GM18508 (cell line): Measurements from ENCODE around the gene DYNC1I1.

Experiments
- ATAC-seq: cut with Tn5 transposase; IDR thresholded peaks from one replicate; pipeline ENCODE4 v1.9.1; 2021; ENCODE audit warnings: moderate number of reproducible peaks; ENCODE audit not compliant: insufficient read depth, unreplicated experiment

Gene DYNC1I1

DNA sequence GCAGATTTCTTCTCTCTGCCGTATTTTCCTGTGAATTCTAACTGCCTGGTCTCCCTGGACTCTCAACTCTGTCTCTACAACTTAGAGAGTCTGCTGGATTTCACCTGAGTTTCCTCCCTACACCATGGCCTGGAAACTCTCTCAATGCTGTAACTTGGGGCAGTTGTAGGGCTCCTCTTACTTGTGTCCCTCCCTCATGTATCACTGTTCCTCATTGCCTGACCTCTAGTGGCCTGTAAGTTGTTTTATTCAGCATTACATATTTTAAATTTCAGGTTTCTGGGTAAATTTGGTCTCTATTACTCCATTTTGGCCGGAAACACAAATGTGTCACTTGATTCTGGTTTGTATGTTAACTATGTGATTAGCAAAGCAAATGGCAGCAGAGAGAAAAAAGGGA is 70.9 kb downstream of the DYNC1I1 start:
- ATAC-seq, result no peak

GRCh38 chr7:95845007-95845406 is 72.7 kb downstream of the DYNC1I1 start:
- ATAC-seq, result no peak

- no peak for ATAC-seq
Measured at GRCh38 chr7:95847061-95847460, 74.7 kb downstream of the DYNC1I1 start.

- ATAC-seq, result no peak
Measured at GRCh38 chr7:95859429-95859828, 87.1 kb downstream of the DYNC1I1 start.

- ATAC-seq, result no peak
Measured at GRCh38 chr7:95861041-95861440, 88.7 kb downstream of the DYNC1I1 start.

- no peak for ATAC-seq
Measured at GRCh38 chr7:95863623-95864022, 91.3 kb downstream of the DYNC1I1 start.

DNA sequence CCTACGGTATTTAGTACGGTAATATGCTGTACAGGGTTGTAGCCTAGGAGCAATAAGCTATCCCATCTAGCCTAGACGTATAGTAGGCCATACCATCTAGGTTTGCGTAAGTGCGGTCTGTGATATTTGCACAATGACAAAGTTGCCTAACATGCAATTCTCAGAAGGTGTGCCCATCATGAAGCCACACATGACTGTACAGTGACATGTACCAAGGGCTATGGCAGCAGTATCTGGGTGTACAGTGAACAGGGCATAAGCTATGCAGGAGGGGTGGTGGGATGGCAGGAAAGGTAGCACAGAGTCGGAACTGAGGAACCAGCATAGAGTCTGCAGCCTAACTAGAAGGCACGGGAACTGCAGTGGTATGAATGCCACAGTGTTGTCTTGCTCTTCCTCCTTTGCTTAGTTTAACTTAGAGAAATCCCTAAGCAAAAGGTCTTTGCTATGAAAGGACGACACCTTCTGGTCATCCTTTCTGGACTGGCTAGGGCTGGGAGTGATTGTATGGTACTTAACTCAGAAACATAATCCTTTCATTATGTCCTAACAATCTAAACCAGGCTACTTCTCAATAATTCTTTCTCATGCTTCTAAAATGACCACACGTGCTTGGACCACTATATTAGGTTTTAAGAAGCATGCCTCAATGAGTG is 93.5 kb downstream of the DYNC1I1 start:
- ATAC-seq, result no peak

GRCh38 chr7:95867309-95867708 is 95.0 kb downstream of the DYNC1I1 start:
- peak; percentile 89 for ATAC-seq

DNA sequence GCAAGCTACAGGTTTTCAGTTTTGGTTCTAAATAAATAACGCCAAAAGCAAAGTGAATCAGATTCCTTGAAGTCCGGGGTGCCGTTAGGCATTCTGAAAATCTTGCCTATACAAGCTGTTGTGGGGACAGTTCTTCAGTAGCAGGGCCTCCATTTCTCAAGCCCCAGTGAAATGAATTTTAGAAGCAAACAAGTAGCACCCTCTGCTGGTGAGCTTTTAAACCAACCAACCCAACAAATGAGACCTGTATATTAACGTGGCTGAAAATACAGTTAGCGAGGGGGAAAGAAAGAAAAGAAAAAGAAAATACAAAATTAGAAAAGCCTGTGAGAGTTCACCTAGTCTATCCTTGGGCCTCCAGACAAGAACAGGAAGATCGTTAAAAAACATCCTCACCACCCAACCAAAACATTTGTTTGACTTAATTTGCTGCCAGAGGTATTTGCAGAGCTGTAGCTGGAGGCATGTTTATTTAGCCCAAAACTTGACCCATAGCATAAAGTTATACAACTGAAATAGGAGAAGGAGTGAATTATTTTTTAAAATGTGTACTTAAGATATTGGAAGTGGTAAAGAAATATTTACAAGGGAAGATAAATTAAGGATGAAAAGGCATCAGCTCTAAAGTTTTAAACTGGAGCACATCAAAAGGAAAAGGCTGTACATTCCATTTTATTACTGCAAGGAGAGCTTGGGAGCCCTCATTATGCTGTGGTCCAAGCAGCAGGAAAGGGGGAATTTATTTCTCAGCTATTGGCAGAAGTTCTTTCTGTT is 98.9 kb downstream of the DYNC1I1 start:
- ATAC-seq, result no peak

DNA sequence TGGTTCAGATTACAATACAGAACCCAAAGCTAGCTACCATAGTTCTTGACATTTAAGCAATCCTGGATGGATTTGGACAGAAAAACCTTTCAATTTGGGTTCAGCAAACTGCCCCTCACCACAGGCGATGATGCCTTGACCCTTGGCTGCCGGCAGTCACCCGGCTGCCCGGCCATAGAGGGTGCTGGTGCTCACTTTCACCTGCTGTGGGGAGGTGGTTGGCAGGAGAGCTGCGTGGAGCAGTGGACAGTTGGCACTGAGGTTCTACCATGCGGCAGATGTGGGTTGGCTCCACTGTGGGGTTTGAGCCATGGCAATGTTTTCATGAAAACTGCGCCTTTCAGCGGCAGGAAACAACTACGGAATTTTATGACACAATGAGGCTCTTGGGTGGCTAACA is 99.5 kb downstream of the DYNC1I1 start:
- ATAC-seq, result no peak

DNA sequence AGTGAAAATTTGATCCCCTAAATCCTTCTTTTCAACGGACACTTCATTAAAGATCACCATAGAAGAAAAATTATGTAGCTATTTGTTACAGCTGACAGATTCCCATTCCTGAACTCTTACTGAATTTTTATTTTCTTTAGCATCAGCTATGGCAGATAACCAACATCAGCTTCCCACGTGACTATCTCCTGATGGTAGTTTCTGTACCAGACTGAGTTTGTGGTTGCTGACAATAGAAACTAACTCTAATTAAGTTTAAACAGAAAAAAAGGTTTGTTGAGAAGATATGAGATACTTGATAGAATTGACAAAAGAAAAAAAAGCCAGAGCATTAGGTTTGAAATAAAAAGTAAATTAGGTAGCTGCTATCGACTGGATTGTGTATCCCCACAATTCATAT is 101.8 kb downstream of the DYNC1I1 start:
- no peak for ATAC-seq

- no peak for ATAC-seq
Measured at GRCh38 chr7:95874541-95875265, 102.3 kb downstream of the DYNC1I1 start.

GRCh38 chr7:95875519-95875918 is 103.2 kb downstream of the DYNC1I1 start:
- no peak for ATAC-seq

DNA sequence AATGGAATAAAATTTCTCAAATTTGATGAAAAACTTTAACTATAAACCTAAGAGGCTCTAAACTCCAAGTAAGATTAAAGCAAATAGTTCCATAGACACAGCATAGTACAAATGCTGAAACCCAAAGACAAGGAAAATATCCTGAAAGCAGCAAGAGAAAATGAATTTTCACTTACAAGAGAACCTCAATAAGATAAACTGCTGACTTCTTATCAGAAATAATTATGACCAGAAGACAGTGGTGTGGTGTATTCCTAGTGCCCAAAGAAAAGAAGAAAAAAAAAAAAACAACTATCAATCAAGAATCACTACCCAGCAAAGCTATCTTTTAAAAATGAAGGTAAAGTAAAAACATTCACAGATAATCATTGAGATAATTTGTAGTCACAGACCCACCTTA is 106.3 kb downstream of the DYNC1I1 start:
- no peak for ATAC-seq

GRCh38 chr7:95881597-95881996 is 109.2 kb downstream of the DYNC1I1 start:
- no peak for ATAC-seq

DNA sequence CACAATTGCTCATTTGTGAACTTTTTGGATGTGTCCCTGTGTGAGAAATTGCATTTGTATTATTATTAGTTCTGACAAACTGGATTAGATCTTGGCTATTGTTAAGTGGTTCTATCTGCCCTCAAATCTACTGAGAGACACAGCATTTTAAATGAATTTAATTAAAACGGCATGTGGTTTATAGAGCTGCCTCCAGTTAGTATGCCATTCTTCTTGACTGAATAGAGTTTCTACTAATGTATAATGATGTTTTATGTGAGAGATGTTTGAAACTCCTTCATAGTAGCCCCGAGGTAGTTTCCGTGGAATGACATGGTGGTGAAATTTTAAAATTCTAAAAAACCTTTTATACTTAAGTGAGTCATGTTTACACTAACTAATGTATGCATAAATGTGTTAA is 110.9 kb downstream of the DYNC1I1 start:
- ATAC-seq, result no peak

- ATAC-seq, result no peak
Measured at GRCh38 chr7:95886501-95887090, 114.2 kb downstream of the DYNC1I1 start.

GRCh38 chr7:95893484-95893883 is 121.1 kb downstream of the DYNC1I1 start:
- ATAC-seq, result no peak

GRCh38 chr7:95897557-95898251 is 125.3 kb downstream of the DYNC1I1 start:
- no peak for ATAC-seq

DNA sequence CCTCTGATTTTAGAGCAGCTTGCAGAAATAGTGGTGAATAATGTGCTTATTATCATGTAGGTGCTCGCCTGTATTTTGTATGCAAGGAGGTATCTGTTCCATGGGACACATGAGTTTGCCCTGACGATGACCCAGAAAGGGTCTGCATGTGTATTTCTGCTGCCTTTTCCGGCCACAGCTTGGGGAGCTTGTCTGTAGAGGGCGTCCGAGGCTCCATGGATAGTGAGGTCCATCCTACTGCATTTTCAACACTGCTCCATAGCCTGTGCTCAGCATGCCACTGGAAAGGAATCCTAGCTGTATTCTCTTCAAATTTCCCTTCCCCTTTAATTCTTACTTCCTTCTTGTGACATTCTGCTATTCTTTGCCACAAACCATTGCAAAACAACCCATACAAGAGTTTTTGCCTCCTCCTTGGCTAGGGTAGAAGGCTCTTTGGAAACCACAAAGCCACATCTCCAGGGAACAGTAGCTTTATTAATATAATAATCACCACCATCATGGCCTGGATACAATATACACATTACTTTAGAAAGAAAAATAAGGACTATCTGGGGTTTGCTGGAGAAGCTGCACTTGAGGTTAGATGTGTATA is 127.7 kb downstream of the DYNC1I1 start:
- no peak for ATAC-seq
